Keratinocyte (primary cell): Measurements from ENCODE around the gene GPR42.

Experiments
- EZH2 ChIP-seq: IDR thresholded peaks from one replicate; pipeline ENCODE4 v1.6.1; 2012; ENCODE audit warnings: inconsistent platforms, mild to moderate bottlenecking, low read length, moderate library complexity
- TF ChIP-seq, protein P1 (sequence below), 3 experiments: IDR thresholded peaks in 1 of 3; conservative IDR thresholded peaks in 1 of 3; optimal IDR thresholded peaks in 1 of 3; 2 replicates in 2 of 3; 3 replicates in 1 of 3; pipeline versions ENCODE3 to v1.5.1; 2011; ENCODE audit warnings: low read length in 3 of 3, mild to moderate bottlenecking in 3 of 3, moderate library complexity in 2 of 3, control low read depth in 1 of 3, inconsistent platforms in 1 of 3; ENCODE audit not compliant: insufficient read depth in 2 of 3; ENCODE audit errors: extremely low read depth in 1 of 3

- TF ChIP-seq, protein P1, sequence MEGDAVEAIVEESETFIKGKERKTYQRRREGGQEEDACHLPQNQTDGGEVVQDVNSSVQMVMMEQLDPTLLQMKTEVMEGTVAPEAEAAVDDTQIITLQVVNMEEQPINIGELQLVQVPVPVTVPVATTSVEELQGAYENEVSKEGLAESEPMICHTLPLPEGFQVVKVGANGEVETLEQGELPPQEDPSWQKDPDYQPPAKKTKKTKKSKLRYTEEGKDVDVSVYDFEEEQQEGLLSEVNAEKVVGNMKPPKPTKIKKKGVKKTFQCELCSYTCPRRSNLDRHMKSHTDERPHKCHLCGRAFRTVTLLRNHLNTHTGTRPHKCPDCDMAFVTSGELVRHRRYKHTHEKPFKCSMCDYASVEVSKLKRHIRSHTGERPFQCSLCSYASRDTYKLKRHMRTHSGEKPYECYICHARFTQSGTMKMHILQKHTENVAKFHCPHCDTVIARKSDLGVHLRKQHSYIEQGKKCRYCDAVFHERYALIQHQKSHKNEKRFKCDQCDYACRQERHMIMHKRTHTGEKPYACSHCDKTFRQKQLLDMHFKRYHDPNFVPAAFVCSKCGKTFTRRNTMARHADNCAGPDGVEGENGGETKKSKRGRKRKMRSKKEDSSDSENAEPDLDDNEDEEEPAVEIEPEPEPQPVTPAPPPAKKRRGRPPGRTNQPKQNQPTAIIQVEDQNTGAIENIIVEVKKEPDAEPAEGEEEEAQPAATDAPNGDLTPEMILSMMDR (optimal IDR thresholded peaks at IDR 0.05 in 1 of 3, IDR thresholded peaks at IDR 0.05 in 1 of 3, conservative IDR thresholded peaks at IDR 0.05 in 1 of 3; ENCODE audit: extremely low read depth in 1 of 3, insufficient read depth in 2 of 3, low read length in 3 of 3), result no peak
- no peak for TF ChIP-seq EZH2
These were observed 47.1 kb downstream of the GPR42 start for GRCh38 chr19:35417713-35418534.
